HEK293 (cell line): Measurements from ENCODE around the gene KCNQ1.

Experiments
- GLI4 ChIP-seq: fragments of 450-650 bp; formaldehyde crosslinking; IDR thresholded peaks from 2 replicates; pipeline ENCODE4 v1.5.1; 2016; ENCODE audit warnings: missing biosample characterization, missing genetic modification characterization
- SP2 ChIP-seq: fragments of 450-650 bp; formaldehyde crosslinking; IDR thresholded peaks from 2 replicates; pipeline ENCODE4 v1.5.1; 2016; ENCODE audit warnings: missing biosample characterization, missing genetic modification characterization
- ZFHX2 ChIP-seq: fragments of 450-650 bp; formaldehyde crosslinking; conservative IDR thresholded peaks from 2 replicates; pipeline ENCODE4 v1.5.1; 2016; ENCODE audit warnings: missing biosample characterization, missing genetic modification characterization
- ZNF10 ChIP-seq: fragments of 450-650 bp; formaldehyde crosslinking; IDR thresholded peaks from 2 replicates; pipeline ENCODE4 v1.5.1; 2017; ENCODE audit warnings: missing biosample characterization, missing genetic modification characterization
- ZNF324 ChIP-seq: fragments of 450-650 bp; formaldehyde crosslinking; IDR thresholded peaks from 2 replicates; pipeline ENCODE4 v1.5.1; 2016; ENCODE audit warnings: missing biosample characterization, missing genetic modification characterization
- ZNF433 ChIP-seq: fragments of 450-650 bp; formaldehyde crosslinking; IDR thresholded peaks from 2 replicates; pipeline ENCODE4 v1.5.1; 2016; ENCODE audit warnings: missing biosample characterization, missing genetic modification characterization, low read depth
- ZNF529 ChIP-seq: fragments of 450-650 bp; formaldehyde crosslinking; IDR thresholded peaks from 2 replicates; pipeline ENCODE4 v1.5.1; 2017; ENCODE audit warnings: missing genetic modification characterization, missing biosample characterization; ENCODE audit not compliant: insufficient replicate concordance
- ZNF645 ChIP-seq: fragments of 450-650 bp; formaldehyde crosslinking; IDR thresholded peaks from 2 replicates; pipeline ENCODE4; 2016; ENCODE audit warnings: missing biosample characterization, missing genetic modification characterization
- ZNF660 ChIP-seq: fragments of 450-650 bp; IDR thresholded peaks from 2 replicates; pipeline ENCODE4 v1.5.1; 2018; ENCODE audit warnings: missing biosample characterization, mild to moderate bottlenecking, missing genetic modification characterization
- TF ChIP-seq, protein P1 (sequence below): fragments of 450-650 bp; formaldehyde crosslinking; IDR thresholded peaks from 2 replicates; pipeline ENCODE4 v1.5.1; 2016; ENCODE audit warnings: missing biosample characterization, missing genetic modification characterization
- TF ChIP-seq, protein P2 (sequence below): fragments of 450-650 bp; formaldehyde crosslinking; IDR thresholded peaks from 2 replicates; pipeline ENCODE4 v1.5.1; 2016; ENCODE audit warnings: missing biosample characterization, missing genetic modification characterization
- TF ChIP-seq, protein P3 (sequence below): fragments of 450-650 bp; formaldehyde crosslinking; IDR thresholded peaks from 2 replicates; pipeline ENCODE4 v1.5.1; 2016; ENCODE audit warnings: missing biosample characterization, missing genetic modification characterization

DNA sequence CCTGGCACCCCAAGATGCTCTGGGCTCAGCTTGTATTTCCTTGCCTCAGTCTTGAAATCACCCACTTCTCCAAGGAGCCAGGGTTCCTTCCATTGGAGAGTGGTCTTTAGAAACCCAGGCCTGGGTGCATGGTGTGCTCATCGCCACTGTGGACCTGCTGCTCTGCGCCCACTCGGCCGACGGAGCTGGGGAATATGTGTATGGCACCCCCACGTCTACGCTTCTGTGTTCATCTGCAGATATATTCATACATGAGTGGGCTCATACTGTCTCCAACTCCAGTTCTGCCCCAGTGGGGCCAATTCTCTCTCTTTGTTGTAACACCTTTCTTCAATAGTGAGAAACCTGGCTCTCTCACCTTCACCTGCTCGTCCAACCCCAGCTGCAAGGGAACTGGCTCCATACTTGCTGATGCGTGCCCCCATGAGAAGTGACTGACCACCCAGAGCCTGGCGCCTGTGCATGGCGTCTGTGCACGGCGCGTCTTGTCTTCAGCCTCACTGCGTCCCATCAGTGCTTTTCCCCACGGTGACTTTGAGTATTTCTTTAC is 39.8 kb downstream of the KCNQ1 start:
- TF ChIP-seq ZFHX2 (tag by site-specific recombination) (no peak), ZNF433 (no peak), ZNF10 (tag by site-specific recombination) (no peak), SP2 (tag by site-specific recombination) (no peak), ZNF645 (no peak), GLI4 (no peak), ZNF529 (tag by site-specific recombination) (no peak), ZNF324 (no peak), ZNF660 (tag by site-specific recombination) (no peak)
- TF ChIP-seq, protein P1, sequence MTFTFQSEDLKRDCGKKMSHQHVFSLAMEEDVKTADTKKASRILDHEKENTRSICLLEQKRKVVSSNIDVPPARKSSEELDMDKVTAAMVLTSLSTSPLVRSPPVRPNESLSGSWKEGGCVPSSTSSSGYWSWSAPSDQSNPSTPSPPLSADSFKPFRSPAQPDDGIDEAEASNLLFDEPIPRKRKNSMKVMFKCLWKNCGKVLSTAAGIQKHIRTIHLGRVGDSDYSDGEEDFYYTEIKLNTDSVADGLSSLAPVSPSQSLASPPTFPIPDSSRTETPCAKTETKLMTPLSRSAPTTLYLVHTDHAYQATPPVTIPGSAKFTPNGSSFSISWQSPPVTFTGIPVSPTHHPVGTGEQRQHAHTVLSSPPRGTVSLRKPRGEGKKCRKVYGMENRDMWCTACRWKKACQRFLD = no peak
- TF ChIP-seq, protein P2, sequence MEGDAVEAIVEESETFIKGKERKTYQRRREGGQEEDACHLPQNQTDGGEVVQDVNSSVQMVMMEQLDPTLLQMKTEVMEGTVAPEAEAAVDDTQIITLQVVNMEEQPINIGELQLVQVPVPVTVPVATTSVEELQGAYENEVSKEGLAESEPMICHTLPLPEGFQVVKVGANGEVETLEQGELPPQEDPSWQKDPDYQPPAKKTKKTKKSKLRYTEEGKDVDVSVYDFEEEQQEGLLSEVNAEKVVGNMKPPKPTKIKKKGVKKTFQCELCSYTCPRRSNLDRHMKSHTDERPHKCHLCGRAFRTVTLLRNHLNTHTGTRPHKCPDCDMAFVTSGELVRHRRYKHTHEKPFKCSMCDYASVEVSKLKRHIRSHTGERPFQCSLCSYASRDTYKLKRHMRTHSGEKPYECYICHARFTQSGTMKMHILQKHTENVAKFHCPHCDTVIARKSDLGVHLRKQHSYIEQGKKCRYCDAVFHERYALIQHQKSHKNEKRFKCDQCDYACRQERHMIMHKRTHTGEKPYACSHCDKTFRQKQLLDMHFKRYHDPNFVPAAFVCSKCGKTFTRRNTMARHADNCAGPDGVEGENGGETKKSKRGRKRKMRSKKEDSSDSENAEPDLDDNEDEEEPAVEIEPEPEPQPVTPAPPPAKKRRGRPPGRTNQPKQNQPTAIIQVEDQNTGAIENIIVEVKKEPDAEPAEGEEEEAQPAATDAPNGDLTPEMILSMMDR (tag by site-specific recombination) = no peak
- TF ChIP-seq, protein P3, sequence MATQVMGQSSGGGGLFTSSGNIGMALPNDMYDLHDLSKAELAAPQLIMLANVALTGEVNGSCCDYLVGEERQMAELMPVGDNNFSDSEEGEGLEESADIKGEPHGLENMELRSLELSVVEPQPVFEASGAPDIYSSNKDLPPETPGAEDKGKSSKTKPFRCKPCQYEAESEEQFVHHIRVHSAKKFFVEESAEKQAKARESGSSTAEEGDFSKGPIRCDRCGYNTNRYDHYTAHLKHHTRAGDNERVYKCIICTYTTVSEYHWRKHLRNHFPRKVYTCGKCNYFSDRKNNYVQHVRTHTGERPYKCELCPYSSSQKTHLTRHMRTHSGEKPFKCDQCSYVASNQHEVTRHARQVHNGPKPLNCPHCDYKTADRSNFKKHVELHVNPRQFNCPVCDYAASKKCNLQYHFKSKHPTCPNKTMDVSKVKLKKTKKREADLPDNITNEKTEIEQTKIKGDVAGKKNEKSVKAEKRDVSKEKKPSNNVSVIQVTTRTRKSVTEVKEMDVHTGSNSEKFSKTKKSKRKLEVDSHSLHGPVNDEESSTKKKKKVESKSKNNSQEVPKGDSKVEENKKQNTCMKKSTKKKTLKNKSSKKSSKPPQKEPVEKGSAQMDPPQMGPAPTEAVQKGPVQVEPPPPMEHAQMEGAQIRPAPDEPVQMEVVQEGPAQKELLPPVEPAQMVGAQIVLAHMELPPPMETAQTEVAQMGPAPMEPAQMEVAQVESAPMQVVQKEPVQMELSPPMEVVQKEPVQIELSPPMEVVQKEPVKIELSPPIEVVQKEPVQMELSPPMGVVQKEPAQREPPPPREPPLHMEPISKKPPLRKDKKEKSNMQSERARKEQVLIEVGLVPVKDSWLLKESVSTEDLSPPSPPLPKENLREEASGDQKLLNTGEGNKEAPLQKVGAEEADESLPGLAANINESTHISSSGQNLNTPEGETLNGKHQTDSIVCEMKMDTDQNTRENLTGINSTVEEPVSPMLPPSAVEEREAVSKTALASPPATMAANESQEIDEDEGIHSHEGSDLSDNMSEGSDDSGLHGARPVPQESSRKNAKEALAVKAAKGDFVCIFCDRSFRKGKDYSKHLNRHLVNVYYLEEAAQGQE (tag by site-specific recombination) = no peak
